Neural progenitor cell (in vitro differentiated cells): ENCODE results near the gene PTPRG. TPM values are rescaled to one million over a fixed set of nuclear protein-coding genes. Genes with fewer than 3 reads are reported as not detected.

Experiments used
- DNase-seq: peaks from one replicate; pipeline ENCODE4 v3.0.0-alpha.2; 2016; ENCODE audit warnings: low spot score
- H2AFZ ChIP-seq: fragments of 200-600 bp; sonication (generic); replicated peaks from 2 replicates; pipeline ENCODE4 v1.6.1; 2016; ENCODE audit warnings: antibody characterized with exemption
- H3F3A ChIP-seq: fragments of 200-600 bp; sonication (generic); 2 replicates; pipeline ENCODE4 v1.6.1; 2016; ENCODE audit warnings: antibody characterized with exemption, low read depth
- H3K27ac ChIP-seq: fragments of 200-600 bp; sonication (generic); 2 replicates; pipeline ENCODE4 v1.5.1; 2016; ENCODE audit warnings: mild to moderate bottlenecking
- H3K27me3 ChIP-seq: fragments of 200-600 bp; sonication (generic); 2 replicates; pipeline ENCODE4 v1.6.1; 2016; ENCODE audit warnings: mild to moderate bottlenecking, moderate library complexity
- H3K36me3 ChIP-seq: fragments of 200-600 bp; sonication (generic); 2 replicates; pipeline ENCODE4 v1.5.1; 2016
- H3K4me1 ChIP-seq: fragments of 200-600 bp; sonication (generic); 2 replicates; pipeline ENCODE4 v1.6.1; 2016; ENCODE audit warnings: mixed run types
- H3K4me2 ChIP-seq: fragments of 200-600 bp; sonication (generic); 2 replicates; pipeline ENCODE4 v1.6.1; 2016
- H3K4me3 ChIP-seq: fragments of 200-600 bp; sonication (generic); 2 replicates; pipeline ENCODE4 v1.5.1; 2016
- H3K79me2 ChIP-seq: fragments of 200-600 bp; sonication (generic); 2 replicates; pipeline ENCODE4 v1.6.1; 2016; ENCODE audit warnings: low read depth
- H3K9ac ChIP-seq: fragments of 200-600 bp; sonication (generic); 2 replicates; pipeline ENCODE4 v1.6.1; 2016
- H3K9me3 ChIP-seq: fragments of 200-600 bp; sonication (generic); 2 replicates; pipeline ENCODE4 v1.5.1; 2016; ENCODE audit warnings: low read depth
- H4K20me1 ChIP-seq: fragments of 200-600 bp; sonication (generic); 2 replicates; pipeline ENCODE4 v1.6.1; 2016; ENCODE audit warnings: low read depth
- H3K27ac Mint-ChIP-seq: 3 replicates; pipeline ENCODE4 v1.8.0; 2021; ENCODE audit warnings: mixed read lengths
- H3K27me3 Mint-ChIP-seq: 2 replicates; pipeline ENCODE4 v1.8.0; 2022; ENCODE audit warnings: low read depth, mild to moderate bottlenecking, inconsistent platforms, moderate library complexity, mixed read lengths; ENCODE audit not compliant: insufficient read depth
- H3K36me3 Mint-ChIP-seq: 3 replicates; pipeline ENCODE4 v1.8.0; 2021; ENCODE audit warnings: mixed read lengths
- H3K4me1 Mint-ChIP-seq: 3 replicates; pipeline ENCODE4 v1.8.0; 2021; ENCODE audit warnings: mixed read lengths
- H3K4me3 Mint-ChIP-seq: 3 replicates; pipeline ENCODE4 v1.8.0; 2021; ENCODE audit warnings: mild to moderate bottlenecking, moderate library complexity, mixed read lengths
- H3K9me3 Mint-ChIP-seq: 3 replicates; pipeline ENCODE4 v1.8.0; 2020; ENCODE audit warnings: mixed read lengths
- CTCF ChIP-seq: fragments of 200-600 bp; sonication (generic); IDR thresholded peaks from 2 replicates; pipeline ENCODE4 v1.5.1; 2017; ENCODE audit warnings: antibody characterized with exemption, mild to moderate bottlenecking
- EZH2 ChIP-seq: fragments of 200-600 bp; sonication (generic); IDR thresholded peaks from 2 replicates; pipeline ENCODE4 v1.6.1; 2017; ENCODE audit warnings: antibody characterized with exemption, mild to moderate bottlenecking, moderate library complexity
- EZH2phosphoT487 ChIP-seq: fragments of 200-600 bp; sonication (generic); IDR thresholded peaks from 2 replicates; pipeline ENCODE4 v1.6.1; 2017; ENCODE audit warnings: antibody characterized with exemption
- total RNA-seq: library from RNA; depleted of rRNA; stranded (reverse); fragments of >200 nt; gene quantifications from 2 replicates; pipeline ENCODE4 v1.2.3, GENCODE V29; 2015; ENCODE audit warnings: low replicate concordance

Gene PTPRG
- total RNA-seq, 1 donor from 2014 or later, result 65.3 TPM

GRCh38 chr3:61620073-61620472, 58.7 kb downstream of the PTPRG start:
- H3K4me2 ChIP-seq, result no peak overlapping the region
- H3K4me3 Mint-ChIP-seq, result no peak overlapping the region
- H3K4me3 ChIP-seq, result no peak overlapping the region
- H3K9me3 ChIP-seq, result no peaks in the 10 kb centered on the region
- no peak overlapping the region for H3K9ac ChIP-seq
- H3K27ac ChIP-seq, result no peak overlapping the region
- no peaks in the 10 kb centered on the region for H3K9me3 Mint-ChIP-seq
- no peak for DNase-seq
- no peaks in the 10 kb centered on the region for H3K27me3 ChIP-seq
- H3K27me3 Mint-ChIP-seq, result no peaks in the 10 kb centered on the region
- TF ChIP-seq CTCF (no peak), EZH2 (no peak), EZH2phosphoT487 (no peak)
- H3K36me3 ChIP-seq, result no peaks in the 10 kb centered on the region
- H3K79me2 ChIP-seq, result peaks cover 99% of the 10 kb centered on the region
- peaks cover 96% of the 10 kb centered on the region for H4K20me1 ChIP-seq
- no peak overlapping the region for H2AFZ ChIP-seq
- peaks cover 17% of the 10 kb centered on the region for H3K36me3 Mint-ChIP-seq
- no peaks in the 10 kb centered on the region for H3F3A ChIP-seq
- H3K4me1 Mint-ChIP-seq, result peaks cover 21% of the 10 kb centered on the region
- peaks cover 12% of the 10 kb centered on the region for H3K4me1 ChIP-seq
- H3K27ac Mint-ChIP-seq, result no peak overlapping the region

- Histone ChIP-seq H3K4me3 (no peak overlapping the region), H3K9me3 (no peaks in the 10 kb centered on the region), H3K9ac (no peak overlapping the region), H3K36me3 (no peaks in the 10 kb centered on the region), H3K27me3 (no peaks in the 10 kb centered on the region), H2AFZ (no peak overlapping the region), H3K4me2 (no peak overlapping the region), H3K27ac (no peak overlapping the region), H3K79me2 (peaks cover 99% of the 10 kb centered on the region), H4K20me1 (peaks cover 92% of the 10 kb centered on the region), H3F3A (no peaks in the 10 kb centered on the region), H3K4me1 (peaks cover 4% of the 10 kb centered on the region)
- peaks cover 5% of the 10 kb centered on the region for H3K4me1 Mint-ChIP-seq
- no peak overlapping the region for H3K27ac Mint-ChIP-seq
- H3K36me3 Mint-ChIP-seq, result peaks cover 7% of the 10 kb centered on the region
- no peaks in the 10 kb centered on the region for H3K9me3 Mint-ChIP-seq
- DNase-seq, result no peak
- no peak for TF ChIP-seq EZH2phosphoT487
- no peak for TF ChIP-seq EZH2
- no peak for TF ChIP-seq CTCF
- peaks cover 2% of the 10 kb centered on the region for H3K27me3 Mint-ChIP-seq
- H3K4me3 Mint-ChIP-seq, result no peak overlapping the region
Measured at GRCh38 chr3:61624300-61624699, 62.9 kb downstream of the PTPRG start.

- no peak overlapping the region for H3K4me3 ChIP-seq
- H3K27ac ChIP-seq, result no peak overlapping the region
- H3K4me1 ChIP-seq, result peaks cover 4% of the 10 kb centered on the region
- no peak for DNase-seq
- H3F3A ChIP-seq, result no peaks in the 10 kb centered on the region
- no peak overlapping the region for H3K9ac ChIP-seq
- no peak overlapping the region for H2AFZ ChIP-seq
- H3K36me3 Mint-ChIP-seq, result peaks cover 8% of the 10 kb centered on the region
- peaks cover 92% of the 10 kb centered on the region for H4K20me1 ChIP-seq
- H3K9me3 Mint-ChIP-seq, result no peaks in the 10 kb centered on the region
- no peaks in the 10 kb centered on the region for H3K27me3 ChIP-seq
- peaks cover 2% of the 10 kb centered on the region for H3K27me3 Mint-ChIP-seq
- no peak overlapping the region for H3K4me3 Mint-ChIP-seq
- no peak for TF ChIP-seq EZH2
- no peak for TF ChIP-seq EZH2phosphoT487
- no peak for TF ChIP-seq CTCF
- H3K9me3 ChIP-seq, result no peaks in the 10 kb centered on the region
- H3K4me2 ChIP-seq, result no peak overlapping the region
- H3K4me1 Mint-ChIP-seq, result no peaks in the 10 kb centered on the region
- no peak overlapping the region for H3K27ac Mint-ChIP-seq
- no peaks in the 10 kb centered on the region for H3K36me3 ChIP-seq
- H3K79me2 ChIP-seq, result peaks cover 99% of the 10 kb centered on the region
Measured at GRCh38 chr3:61625429-61625828, 64.1 kb downstream of the PTPRG start.
